ENCODE measurements around the gene C12orf43. TPM values are rescaled to one million over a fixed set of nuclear protein-coding genes. Genes with fewer than 3 reads are reported as not detected.

Gene C12orf43
- total RNA-seq, 1 donor = 15.2 TPM

- Histone ChIP-seq H3K79me2 (ENCODE audit: insufficient read depth, low read length) (no peaks in the 10 kb centered on the region), H3K4me3 (ENCODE audit: insufficient read depth, low read length) (no peak within 1 kb of the TSS)
These were observed 37.7 kb downstream of the C12orf43 start, which contains the start of gene HNF1A for GRCh38 chr12:120978296-120979219. Gene HNF1A (plus strand): TSS chr12:120978543. CDS start chr12:120978769, 226 bp downstream.

GRCh38 chr12:120977531-120978295, 38.6 kb downstream of the C12orf43 start:
- no peak overlapping the region for H2AFZ ChIP-seq (ENCODE audit: low read length)
- H3K4me2 ChIP-seq (ENCODE audit: insufficient read depth, low read length) = no peak overlapping the region
- no peaks in the 10 kb centered on the region for H3K9me3 ChIP-seq (ENCODE audit: low read depth, low read length)
- no peak overlapping the region for H3K4me3 ChIP-seq (ENCODE audit: insufficient read depth, low read length)
- no peaks in the 10 kb centered on the region for H3K4me1 ChIP-seq (ENCODE audit: insufficient read depth, low read length)
- no peaks in the 10 kb centered on the region for H4K20me1 ChIP-seq (ENCODE audit: insufficient read depth, low read length)
- no peaks in the 10 kb centered on the region for H3K79me2 ChIP-seq (ENCODE audit: insufficient read depth, low read length)
- H3K36me3 ChIP-seq (ENCODE audit: insufficient read depth, low read length) = no peaks in the 10 kb centered on the region
- H3K27ac ChIP-seq (ENCODE audit: low read depth, low read length) = no peak overlapping the region
- TF ChIP-seq, protein P1, sequence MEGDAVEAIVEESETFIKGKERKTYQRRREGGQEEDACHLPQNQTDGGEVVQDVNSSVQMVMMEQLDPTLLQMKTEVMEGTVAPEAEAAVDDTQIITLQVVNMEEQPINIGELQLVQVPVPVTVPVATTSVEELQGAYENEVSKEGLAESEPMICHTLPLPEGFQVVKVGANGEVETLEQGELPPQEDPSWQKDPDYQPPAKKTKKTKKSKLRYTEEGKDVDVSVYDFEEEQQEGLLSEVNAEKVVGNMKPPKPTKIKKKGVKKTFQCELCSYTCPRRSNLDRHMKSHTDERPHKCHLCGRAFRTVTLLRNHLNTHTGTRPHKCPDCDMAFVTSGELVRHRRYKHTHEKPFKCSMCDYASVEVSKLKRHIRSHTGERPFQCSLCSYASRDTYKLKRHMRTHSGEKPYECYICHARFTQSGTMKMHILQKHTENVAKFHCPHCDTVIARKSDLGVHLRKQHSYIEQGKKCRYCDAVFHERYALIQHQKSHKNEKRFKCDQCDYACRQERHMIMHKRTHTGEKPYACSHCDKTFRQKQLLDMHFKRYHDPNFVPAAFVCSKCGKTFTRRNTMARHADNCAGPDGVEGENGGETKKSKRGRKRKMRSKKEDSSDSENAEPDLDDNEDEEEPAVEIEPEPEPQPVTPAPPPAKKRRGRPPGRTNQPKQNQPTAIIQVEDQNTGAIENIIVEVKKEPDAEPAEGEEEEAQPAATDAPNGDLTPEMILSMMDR (IDR thresholded peaks at IDR 0.05; ENCODE audit: extremely low read depth, low read depth, low read length) = no peak
- DNase-seq (ENCODE audit: insufficient read length, low spot score, missing footprints) = peak; percentile 47
- H3K27me3 ChIP-seq (ENCODE audit: insufficient read depth, low read length) = no peaks in the 10 kb centered on the region

More at GRCh38 chr12:120978296-120979219, 37.7 kb downstream of the C12orf43 start, which contains the start of gene HNF1A:
- no peak within 1 kb of the TSS for H2AFZ ChIP-seq (ENCODE audit: low read length)
- H3K27me3 ChIP-seq (ENCODE audit: insufficient read depth, low read length) = peaks cover 3% of the 10 kb centered on the region
- TF ChIP-seq, protein P1 (IDR thresholded peaks at IDR 0.05; ENCODE audit: extremely low read depth, low read depth, low read length) = no peak
- no peak within 1 kb of the TSS for H3K4me2 ChIP-seq (ENCODE audit: insufficient read depth, low read length)
- no peaks in the 10 kb centered on the region for H3K9me3 ChIP-seq (ENCODE audit: low read depth, low read length)
- DNase-seq (ENCODE audit: insufficient read length, low spot score, missing footprints) = peak; percentile 31
- H3K36me3 ChIP-seq (ENCODE audit: insufficient read depth, low read length) = no peaks in the 10 kb centered on the region
- no peaks in the 10 kb centered on the region for H3K4me1 ChIP-seq (ENCODE audit: insufficient read depth, low read length)
- no peaks in the 10 kb centered on the region for H4K20me1 ChIP-seq (ENCODE audit: insufficient read depth, low read length)
- H3K27ac ChIP-seq (ENCODE audit: low read depth, low read length) = no peak within 1 kb of the TSS

DNA sequence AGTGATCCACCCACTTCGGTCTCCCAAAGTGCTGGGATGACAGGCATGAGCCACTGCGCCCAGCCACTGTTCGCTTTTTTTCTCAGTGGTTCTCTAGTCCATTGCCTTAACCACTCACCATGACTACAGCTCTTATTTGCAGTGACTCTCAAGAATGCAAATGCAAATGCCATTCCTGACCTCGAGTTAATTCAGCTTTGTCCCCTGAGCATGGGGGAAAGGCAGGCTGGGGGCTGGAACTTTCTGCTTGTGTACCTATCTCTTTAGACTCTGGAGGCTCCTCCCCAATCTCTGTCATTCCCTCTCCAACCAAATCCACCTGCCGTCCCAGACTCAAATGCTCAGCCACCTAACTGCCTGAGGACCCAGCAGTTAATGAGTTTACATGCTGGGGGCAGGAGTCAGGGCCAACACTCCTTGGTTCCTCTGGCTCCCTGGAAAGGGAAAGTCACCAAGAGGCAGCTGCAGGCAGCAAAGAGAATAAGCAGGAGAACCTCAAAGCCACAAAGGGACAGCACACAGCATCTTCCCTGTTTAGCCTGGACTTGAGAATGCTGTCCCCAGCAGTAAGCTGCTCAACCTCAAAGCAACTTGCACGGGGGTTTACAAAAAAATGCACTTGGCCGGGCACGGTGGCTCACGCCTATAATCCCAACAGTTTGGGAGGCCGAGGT, 43.3 kb downstream of the C12orf43 start:
- H3K27me3 ChIP-seq (ENCODE audit: insufficient read depth, low read length) = no peaks in the 10 kb centered on the region
- no peaks in the 10 kb centered on the region for H3K79me2 ChIP-seq (ENCODE audit: insufficient read depth, low read length)
- H3K4me3 ChIP-seq (ENCODE audit: insufficient read depth, low read length) = no peak overlapping the region
- peak; percentile 35 for DNase-seq (ENCODE audit: insufficient read length, low spot score, missing footprints)
- H2AFZ ChIP-seq (ENCODE audit: low read length) = peak overlapping the region; percentile 47
- no peaks in the 10 kb centered on the region for H3K36me3 ChIP-seq (ENCODE audit: insufficient read depth, low read length)
- no peak overlapping the region for H3K27ac ChIP-seq (ENCODE audit: low read depth, low read length)
- H4K20me1 ChIP-seq (ENCODE audit: insufficient read depth, low read length) = no peaks in the 10 kb centered on the region
- no peaks in the 10 kb centered on the region for H3K4me1 ChIP-seq (ENCODE audit: insufficient read depth, low read length)
- H3K9me3 ChIP-seq (ENCODE audit: low read depth, low read length) = no peaks in the 10 kb centered on the region
- H3K4me2 ChIP-seq (ENCODE audit: insufficient read depth, low read length) = no peak overlapping the region
- TF ChIP-seq, protein P1 (IDR thresholded peaks at IDR 0.05; ENCODE audit: extremely low read depth, low read depth, low read length) = no peak
